Fibroblast of skin of abdomen (primary cell): ENCODE measurements around the gene OR2K2. TPM values are rescaled to one million over a fixed set of nuclear protein-coding genes. Genes with fewer than 3 reads are reported as not detected.
"Not testable (repeated sequence)": the region's sequence is repeated elsewhere in the genome, so short reads cannot be mapped to it uniquely, and the experiment has no call there.

Experiments
- DNase-seq: peaks from one replicate; pipeline ENCODE4 v3.0.0-alpha.2; 2013
- polyA plus RNA-seq, 2 experiments: library from polyadenylated mRNA; unstranded; fragments of 120-200 nt; gene quantifications; one replicate each; pipeline ENCODE4 v1.2.1, GENCODE V29; 2013; ENCODE audit not compliant: insufficient read length in 2 of 2

OR2K2 gene
- not detected for polyA plus RNA-seq (2013, experiment 1 of 2; ENCODE audit: insufficient read length)
- not detected for polyA plus RNA-seq (2013, experiment 2 of 2; ENCODE audit: insufficient read length)

DNA sequence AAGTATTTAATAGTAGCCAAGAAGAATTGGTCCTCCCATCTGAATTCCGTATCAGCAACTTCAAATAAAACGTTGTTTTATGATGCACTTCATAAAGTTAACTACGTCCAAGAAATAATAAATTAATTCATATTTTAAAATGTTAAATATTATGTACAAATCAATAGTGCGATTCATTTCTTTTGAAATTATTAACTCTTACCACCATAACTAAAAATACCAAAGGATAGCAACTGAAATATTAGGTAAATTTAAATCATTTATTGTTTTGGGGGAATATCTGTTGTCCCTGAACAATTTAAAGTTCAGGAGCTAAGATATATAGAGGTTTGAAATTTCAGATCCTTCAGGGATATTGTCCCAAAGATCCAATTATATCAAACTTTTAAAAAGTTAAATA lies at the start of gene OR2K2:
TSS of gene OR2K2 (minus strand) at position 101 of the 400 bp plus-strand sequence. CDS start 1,791 bp downstream, outside the sequence.
- DNase-seq = no peak

GRCh38 chr9:111375817-111376564 lies 46.0 kb upstream of the OR2K2 start:
- no peak for DNase-seq

DNA sequence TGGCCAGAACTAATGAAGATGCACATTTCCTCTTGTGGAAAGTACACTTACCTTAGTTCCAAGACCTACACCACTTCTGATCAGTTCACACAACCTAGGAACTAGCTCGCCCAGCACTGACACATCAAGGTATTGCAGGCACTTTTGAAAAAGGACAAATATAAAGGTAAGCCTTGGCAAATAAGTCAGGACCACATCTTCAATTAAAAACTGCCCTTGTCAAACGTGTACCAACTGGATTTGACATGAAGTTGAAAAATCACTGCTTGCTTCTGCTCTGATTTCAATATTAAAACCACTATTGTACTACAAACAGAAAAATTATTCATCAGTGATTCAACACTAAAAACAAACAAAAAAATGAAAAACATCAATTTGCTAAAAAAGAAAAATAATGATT lies 45.0 kb upstream of the OR2K2 start:
- DNase-seq = no peak

- no peak for DNase-seq
Observed at GRCh38 chr9:111372297-111372696, 42.3 kb upstream of the OR2K2 start.

GRCh38 chr9:111366978-111367377 lies 37.0 kb upstream of the OR2K2 start:
- DNase-seq = no peak

DNA sequence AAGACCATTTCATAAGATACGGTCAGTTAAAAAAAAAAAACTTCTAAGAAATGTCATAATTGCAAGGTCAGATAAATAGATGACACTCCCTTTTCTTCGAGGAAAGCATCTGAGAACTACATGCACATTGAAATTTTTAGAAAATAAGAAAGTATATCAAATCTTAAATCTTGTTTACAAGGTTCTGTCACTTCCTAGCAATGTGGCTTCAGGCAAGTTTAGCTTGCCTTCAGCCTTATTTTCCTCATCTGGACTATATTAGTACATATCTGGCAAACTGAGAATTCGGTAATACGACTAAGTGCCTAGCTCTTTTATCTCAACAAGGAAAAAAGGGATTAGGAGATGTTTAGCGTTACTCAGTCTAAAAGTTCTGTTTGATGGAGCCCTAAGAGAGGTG lies 32.5 kb upstream of the OR2K2 start:
- DNase-seq = no peak

GRCh38 chr9:111360881-111361280 lies 30.9 kb upstream of the OR2K2 start:
- no peak for DNase-seq

GRCh38 chr9:111356481-111357244 lies 26.6 kb upstream of the OR2K2 start:
- DNase-seq = peak; percentile 90

- DNase-seq = no peak
Observed at GRCh38 chr9:111352545-111352944, 22.5 kb upstream of the OR2K2 start.

DNA sequence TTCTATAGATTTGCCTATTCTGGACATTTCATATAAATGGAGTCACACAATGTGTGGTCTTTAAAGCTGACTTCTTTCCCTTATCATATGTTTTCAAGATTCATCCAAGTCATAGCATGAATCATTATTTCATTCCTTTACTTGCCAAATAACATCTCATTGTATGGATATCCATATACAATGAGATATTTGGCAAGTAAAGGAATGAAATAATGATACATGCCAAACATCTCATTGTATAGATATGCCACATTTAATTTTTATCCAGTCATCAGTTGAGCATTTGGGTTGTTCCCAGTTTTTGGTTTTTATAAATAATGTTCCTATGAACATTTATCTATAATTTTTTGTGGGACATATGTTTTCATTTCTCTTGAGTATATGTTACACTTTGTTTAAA lies 20.5 kb upstream of the OR2K2 start:
- peak; percentile 58 for DNase-seq

GRCh38 chr9:111349766-111350165 lies 19.7 kb upstream of the OR2K2 start:
- DNase-seq = no peak

- peak; percentile 21 for DNase-seq
Observed at GRCh38 chr9:111348821-111349271, 18.8 kb upstream of the OR2K2 start.

DNA sequence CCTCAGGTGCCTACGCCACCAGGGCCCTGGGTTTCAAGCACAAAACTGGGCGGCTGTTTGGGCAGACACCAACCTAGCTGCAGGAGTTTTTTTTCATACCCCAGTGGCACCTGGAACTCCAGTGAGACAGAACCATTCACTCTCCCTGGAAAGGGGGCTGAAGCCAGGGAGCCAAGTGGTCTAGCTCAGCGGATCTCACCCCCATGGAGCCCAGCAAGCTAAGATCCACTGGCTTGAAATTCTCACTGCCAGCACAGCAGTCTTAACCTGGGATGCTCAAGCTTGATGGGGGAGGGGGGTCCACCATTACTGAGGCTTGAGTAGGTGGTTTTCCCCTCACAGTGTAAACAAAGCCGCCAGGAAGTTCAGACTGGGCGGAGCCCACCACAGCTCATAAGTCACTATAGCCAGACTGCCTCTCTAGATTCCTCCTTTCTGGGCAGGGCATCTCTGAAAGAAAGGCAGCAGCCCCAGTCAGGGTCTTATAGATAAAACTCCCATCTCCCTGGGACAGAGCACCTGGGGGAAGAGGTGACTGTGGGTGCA lies 4.4 kb upstream of the OR2K2 start:
- DNase-seq = not testable (repeated sequence)

- DNase-seq = no peak
Observed at GRCh38 chr9:111320631-111321030, 9.4 kb downstream of the OR2K2 start.

DNA sequence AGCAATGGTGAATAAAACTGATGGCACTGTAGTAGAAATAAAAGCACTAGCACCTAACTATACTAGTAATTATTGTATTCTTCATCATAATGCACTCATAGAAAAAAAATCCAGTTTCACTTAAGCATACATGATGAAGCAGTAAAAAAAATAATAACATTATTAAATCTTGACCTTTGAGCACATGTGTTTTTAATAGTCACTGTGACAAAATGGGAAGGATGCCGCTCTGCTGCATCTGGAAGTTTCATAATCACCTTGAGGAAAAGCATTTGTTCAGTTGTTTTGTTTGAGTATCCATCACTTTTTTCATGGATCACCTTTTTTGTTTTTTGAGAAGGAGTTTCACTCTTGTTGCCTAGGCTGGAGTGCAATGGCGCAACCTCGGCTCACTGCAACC lies 13.2 kb downstream of the OR2K2 start:
- peak; percentile 19 for DNase-seq

DNA sequence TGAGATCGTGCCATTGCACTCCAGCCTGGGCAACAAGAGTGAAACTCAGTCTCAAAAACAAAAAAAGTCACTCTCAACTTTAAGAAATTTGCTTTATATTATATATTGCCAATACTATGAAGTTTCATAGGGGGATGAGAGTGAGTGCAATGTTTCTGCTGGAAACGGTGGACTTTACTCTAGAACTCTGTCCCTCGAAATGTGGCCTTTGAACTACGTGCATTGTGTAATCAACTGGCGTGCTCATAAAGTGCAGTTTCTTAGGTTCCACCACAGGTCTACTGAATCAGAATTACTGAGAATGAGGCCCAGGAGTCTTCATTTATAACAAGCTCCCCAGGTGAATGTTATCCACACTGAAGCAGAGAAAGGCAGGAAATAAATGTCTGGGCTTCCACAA lies 24.1 kb downstream of the OR2K2 start:
- DNase-seq = no peak

DNA sequence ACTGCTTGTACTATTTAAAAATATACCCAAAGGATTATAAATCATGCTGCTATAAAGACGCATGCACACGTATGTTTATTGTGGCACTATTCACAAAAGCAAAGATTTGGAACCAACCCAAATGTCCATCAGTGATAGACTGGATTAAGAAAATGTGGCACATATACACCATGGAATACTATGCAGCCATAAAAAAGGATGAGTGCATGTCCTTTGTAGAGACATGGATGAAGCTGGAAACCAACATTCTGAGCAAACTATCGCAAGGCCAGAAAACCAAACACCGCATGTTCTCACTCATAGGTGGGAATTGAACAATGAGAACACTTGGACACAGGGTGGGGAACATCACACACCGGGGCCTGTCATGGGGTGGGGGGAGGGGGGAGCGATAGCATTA lies 26.0 kb downstream of the OR2K2 start:
- DNase-seq = not testable (repeated sequence)

DNA sequence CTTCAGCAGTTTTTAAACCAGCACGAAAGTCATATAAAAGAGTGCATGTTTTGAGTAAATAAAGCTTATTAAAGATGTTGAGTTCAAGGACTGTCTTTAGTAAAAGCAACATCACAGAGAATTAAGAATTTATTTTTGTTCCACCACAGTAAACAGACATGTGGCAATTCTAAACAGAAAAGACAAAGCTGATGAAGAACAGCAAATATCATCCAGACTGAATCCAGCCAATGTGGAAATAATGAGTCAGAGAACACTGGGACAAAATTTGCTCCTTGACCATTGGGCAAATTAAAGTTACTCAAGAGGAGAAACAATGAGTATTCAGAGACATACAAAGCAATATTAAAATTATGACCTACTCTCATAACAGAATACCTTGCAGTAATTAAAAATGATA lies 28.8 kb downstream of the OR2K2 start:
- peak; percentile 28 for DNase-seq

DNA sequence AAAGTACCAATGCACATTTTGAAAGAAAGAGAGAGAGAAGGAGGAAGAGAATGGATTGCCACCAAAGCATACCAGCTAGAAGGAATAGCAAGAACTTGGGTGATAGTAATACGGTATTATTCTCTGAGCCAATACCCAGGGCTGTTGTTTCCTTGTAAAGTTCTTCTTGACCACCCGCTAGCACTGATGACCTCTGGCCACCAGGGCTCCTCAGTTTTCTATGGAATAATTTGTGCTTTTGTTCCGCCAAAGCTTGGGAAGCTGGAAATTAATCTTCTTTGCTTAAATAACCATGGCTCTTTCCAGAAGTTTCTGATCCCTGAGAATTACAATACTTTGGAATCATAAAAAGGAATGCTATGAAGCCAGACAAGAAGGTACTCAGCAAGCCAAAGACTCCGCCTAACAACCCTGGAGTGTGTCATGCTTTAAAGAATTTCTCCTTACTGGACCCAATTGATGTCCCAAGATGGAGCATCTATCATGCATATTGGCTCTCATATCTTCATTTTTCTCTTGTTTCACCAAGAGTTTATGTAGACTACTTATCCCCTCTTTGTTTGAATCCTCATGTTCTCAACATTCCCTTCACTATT lies 29.8 kb downstream of the OR2K2 start:
- DNase-seq = no peak

DNA sequence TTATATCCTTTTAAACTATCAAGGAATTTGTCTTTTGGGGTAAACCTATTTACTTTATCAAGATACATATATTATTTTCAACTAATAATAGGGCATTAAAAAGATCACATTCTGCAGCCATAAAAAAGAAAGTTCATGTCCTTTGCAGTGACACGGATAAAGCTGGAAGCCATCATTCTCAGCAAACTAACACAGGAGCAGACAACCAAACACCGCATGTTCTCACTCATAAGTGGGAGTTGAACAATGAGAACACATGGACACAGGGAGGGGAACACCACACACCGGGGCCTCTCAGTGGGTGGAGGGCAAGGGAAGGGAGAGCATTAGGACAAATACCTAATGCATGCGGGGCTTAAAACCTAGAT lies 30.4 kb downstream of the OR2K2 start:
- DNase-seq = not testable (repeated sequence)

- peak; percentile 74 for DNase-seq
Observed at GRCh38 chr9:111298731-111299598, 31.1 kb downstream of the OR2K2 start.

- no peak for DNase-seq
Observed at GRCh38 chr9:111298111-111298510, 31.9 kb downstream of the OR2K2 start.
